CMK (cell line): ENCODE measurements around the gene GARRE1.
"Not testable (repeated sequence)": the region's sequence is repeated elsewhere in the genome, so short reads cannot be mapped to it uniquely, and the experiment has no call there.

Experiments used
- DNase-seq: peaks from one replicate; pipeline ENCODE4 v3.0.0-alpha.2; 2010; ENCODE audit warnings: low read depth

Gene GARRE1

DNA sequence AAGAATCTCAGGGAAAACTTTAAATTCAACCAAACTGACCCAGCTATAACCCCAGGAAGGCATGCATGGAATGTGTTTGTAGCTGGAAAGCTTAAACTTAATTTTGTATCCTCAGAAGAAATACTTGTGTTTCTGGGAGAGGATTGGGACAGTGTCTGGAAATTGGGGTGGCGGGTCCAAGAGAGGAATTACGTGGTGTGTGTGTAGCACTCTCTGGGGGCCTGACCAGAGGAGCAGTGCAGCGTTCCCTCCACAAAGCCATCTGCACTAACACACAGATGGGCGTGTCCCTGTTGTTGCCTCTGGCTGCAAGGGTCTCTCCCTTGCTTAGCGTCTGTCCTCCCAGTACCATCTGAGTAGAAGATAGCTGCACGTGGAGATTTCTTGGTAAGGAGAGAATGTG, 6.4 kb downstream of the GARRE1 start:
- no peak for DNase-seq

DNA sequence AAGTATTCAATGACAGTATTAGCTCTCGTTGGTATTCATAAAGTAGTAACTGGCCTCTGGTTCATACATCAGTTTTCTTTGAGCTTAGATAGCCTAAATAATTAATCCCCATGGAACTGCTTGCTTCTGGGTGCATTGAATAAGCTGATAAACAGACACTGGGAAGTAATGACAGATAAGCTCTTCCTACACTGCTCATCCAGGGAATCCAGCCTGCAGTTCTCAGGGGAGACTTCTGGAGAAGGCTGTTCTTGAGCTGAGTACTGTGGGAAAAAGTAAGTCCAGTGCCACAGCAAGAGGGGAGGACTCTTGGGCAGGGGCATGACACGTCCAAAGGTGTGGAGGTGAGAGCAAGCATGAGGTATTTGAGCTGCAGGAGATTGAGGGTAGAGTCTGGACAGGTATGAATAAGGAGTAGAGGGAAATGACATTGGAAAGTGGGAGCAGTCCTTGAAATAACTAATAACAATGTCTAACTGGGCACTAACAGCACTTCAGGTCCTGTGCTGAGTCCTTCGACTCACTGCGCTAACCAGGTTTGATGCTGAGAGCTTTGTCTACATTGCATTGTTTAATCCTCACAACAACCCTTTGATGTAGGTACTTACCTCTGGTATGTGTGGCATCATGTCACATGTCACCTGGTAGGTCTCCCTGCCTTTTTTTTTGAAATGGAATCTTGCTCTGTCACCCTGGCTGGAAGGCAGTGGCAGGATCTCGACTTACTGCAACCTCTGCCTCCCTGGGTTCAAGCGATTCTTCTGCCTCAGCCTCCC, 7.2 kb downstream of the GARRE1 start:
- no peak for DNase-seq

DNA sequence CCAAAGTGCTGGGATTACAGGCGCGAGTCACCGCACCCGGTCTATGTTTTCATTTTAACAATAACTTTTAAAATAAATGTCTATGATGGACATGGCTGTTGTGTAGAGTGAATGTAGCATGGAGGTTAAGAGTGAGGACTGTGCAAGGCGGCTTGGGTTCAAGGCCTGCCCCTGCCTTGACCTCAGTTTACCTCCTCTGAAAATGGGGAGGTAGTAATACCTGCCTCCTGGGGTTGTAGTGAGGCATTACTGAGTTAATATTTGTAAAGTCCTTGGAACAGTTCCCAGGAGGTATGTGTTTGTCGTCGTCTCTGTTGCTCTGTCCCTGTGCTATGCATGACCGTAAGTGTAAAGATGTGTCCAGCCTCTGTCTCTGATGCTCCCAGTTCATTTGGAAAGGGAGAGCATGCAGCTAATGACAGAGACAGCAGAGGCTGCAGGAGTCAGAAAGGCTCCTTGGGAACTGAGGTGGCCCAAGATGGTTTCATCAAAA, 9.4 kb downstream of the GARRE1 start:
- no peak for DNase-seq

DNA sequence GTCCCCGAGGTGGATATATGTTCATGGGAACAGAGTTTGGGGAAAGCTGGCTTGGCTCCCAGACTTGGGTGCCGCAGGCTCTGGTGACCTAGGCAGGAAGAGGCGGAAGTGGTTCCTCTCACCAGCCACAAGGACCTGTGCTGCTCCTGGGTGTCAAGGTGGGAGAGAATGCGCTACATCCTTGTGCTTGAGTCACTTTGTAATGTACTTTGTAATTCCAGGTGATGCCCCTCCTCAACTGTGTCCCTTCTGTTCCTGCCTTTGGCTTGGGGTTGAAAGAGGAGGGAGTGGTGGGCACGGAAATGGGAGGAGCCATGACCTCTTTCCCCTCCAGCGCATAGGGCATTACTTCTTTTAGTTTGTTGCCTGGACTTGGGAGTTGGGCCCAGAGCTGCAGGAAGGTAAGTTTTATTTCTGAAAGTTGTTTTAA, 10.9 kb downstream of the GARRE1 start:
- DNase-seq = no peak

DNA sequence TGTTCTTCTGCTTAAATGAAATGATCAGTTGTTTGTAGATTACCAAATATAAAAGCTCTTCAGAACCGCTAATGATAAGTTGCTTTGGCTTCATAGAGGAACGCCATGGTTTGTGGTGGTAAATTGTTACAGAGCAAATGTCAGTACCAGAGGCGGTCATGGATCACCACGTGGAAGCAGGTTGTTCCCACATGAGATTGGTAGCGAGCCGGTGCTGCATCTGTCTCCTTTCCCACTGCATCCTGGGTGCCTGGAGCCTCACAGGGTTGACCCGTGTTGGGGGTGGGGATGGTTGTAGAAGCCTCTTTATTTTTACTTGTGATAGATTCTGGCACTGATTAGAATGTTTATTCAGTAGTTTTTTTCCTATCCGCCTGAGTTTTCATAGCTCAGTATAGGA, 14.7 kb downstream of the GARRE1 start:
- no peak for DNase-seq

DNA sequence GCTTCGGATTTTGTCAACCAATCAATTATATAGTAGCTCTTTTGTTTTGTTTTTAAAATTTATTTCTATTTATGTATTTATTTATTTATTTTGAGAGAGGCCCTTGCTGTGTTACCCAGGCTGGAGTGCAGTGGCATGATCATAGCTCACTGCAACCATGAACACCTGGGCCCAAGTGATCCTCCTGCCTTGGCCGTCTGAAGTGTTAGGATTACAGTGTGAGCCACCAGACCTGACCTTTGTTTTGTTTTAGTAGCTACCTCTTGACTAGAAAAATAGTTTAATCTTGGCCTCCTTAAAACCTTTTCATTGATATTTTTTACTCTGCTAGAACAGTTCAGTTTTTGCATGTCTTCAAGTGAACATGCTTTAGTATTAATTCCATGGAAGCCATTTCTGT, 15.1 kb downstream of the GARRE1 start:
- DNase-seq = no peak

DNA sequence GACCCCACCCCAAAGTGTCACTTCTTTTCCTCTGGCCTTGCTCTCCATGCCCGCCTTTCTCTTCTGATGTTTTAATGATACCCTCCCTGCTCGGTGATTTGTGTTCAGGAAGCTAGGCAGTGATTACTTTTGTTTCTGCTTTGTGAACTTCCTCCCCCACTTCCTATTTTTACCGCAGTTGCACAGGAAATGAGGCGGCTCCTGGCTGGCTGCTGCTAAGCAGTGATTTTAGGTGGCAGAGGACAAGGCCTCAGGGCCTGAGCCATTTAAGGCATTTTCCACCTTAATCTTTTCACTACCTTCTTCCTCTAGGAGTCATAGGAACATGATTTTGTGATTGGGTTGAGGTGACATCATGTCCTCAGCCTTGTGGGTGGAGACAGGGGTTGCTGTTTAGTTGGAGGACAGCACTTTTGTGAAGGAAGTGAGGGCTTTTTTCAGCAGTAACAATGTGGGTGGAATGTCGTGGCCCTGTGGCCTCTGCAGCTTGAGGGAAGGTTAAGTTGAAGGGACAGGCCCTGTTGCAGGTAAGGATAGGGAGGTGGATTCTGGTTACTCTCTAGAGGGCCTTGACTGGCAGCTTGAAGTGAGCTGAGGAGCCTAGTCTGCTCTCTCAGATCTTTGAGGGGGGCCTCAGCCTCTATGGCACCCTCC, 15.7 kb downstream of the GARRE1 start:
- no peak for DNase-seq

DNA sequence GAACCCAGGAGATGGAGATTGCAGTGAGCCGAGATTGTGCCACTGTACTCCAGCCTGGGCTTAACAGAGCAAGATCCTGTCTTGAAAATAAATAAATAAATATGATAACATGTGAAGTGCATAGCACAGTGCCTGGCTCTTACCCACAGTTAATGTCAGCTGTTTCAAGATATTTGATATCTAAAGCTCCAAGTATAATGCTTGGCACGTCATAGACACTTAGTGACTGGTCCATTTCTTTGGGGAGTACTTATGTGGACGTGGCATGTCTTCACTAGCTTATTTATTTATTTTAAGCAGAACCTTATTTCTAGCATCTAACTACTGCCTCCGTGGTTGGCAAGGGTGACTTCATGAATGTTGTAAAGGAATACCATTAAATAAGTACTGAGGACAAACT, 18.8 kb downstream of the GARRE1 start:
- no peak for DNase-seq

DNA sequence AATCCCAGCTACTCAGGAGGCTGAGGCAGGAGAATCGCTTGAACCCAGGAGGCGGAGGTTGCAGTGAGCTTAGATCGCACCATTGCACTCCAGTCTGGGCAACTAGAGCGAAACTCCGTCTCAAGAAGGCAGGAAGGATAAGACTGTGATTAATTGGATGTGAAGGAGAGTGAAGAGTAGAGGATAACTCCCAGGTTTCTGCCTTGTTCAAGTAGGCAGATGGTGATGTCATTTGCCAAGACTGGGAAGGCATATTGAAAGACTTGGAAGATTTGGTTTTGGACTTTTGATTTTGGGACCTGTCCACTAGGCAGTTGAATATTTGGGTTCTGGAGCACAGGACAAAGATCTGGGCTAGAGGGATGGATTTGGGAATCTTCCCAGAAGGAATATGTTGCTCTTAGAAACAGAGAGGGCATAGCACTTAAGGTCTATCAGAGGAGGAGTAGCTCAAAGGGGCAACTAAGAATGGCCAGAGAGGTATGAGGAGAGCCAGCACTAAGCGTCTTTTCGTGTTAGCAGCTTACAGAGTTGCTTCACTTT, 20.0 kb downstream of the GARRE1 start:
- no peak for DNase-seq

DNA sequence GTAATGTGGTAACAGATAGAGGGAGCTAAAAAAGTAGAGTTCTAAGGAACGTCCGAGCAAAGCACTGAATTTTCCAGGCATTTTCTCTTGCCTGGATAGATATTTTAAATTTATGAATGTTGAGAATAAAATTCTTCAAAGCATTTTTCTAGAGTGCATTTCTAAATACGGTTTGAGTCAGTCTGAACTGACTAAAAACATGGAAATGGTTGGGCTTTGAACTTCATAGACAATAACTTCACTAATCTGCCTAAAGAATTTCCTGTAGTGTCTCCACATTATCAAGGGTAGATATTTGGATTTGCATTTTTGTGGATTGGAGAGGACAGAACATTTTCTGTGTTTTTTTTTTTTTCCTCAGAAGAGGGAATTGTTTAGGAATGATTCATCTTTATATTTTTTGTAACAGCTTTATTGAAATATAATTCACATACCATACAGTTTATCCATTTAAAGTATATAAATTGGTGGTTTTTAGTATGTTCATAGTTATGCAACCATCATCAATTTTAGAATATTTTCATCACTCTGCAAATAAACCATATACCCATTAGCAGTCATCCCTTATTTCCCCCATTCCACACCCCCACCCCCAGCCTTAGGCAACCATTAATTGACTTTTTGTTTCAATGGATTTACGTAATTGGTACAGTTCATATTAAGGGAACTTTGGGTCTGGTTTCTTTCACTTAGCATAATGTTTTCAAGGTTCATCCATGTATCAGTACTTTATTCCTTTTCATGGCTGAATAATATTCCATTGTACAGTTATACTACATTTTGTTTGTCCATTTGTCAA, 20.7 kb downstream of the GARRE1 start:
- DNase-seq = no peak

DNA sequence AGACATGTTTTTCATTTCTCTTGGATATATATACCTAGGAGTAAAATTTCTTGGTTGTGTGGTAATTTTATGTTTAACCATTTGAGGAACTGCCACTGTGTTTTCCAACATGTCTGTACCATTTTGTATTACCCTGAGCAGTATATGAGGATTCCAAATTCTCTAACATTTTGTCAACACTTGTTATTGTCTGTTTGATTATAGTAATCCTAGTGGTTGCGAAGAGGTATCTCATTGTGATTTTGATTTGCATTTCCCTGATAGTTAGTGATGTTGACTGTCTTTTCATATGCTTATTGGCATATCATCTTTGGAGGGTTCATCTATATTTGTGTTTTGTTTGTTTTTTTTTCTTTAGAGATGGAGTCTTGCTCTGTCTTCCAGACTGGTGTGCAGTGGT, 21.4 kb downstream of the GARRE1 start:
- no peak for DNase-seq

DNA sequence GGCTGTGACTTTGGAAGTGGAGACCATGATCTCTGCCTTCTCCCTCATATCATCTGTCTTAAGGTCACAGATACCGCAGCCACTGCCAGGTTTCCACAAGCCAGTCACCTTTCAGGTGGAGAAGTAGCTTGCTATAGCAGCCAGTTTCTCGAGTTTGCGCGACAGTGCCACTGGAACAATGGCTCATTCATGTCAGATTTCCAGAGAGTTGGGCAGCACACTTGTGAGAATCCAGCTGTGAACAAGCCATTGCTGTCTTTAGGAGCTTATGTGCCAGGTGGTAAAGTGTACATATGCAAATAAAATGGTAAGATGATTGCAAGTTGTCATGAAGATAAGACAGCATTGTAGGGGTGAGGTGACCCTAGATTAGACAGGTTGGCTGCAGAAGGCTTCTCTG, 22.3 kb downstream of the GARRE1 start:
- no peak for DNase-seq

DNA sequence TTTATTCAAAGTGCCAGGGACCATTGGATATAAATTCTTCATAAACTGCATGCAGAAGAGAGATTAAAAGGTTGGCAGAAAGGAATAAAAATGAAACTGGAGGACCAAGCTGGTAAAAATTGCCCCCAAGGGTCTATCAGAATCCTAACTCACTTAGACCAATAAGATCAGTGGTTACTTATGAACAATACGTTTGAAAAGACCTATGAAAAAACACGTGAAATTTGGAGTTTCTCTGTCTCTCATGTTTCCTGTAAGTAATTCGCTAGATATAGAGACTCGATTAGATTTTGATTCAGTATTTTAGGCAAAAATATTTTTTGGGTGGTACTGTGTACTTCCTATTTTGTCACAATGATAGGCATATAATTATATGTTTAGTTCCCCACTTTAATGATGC, 22.9 kb downstream of the GARRE1 start:
- DNase-seq = no peak

DNA sequence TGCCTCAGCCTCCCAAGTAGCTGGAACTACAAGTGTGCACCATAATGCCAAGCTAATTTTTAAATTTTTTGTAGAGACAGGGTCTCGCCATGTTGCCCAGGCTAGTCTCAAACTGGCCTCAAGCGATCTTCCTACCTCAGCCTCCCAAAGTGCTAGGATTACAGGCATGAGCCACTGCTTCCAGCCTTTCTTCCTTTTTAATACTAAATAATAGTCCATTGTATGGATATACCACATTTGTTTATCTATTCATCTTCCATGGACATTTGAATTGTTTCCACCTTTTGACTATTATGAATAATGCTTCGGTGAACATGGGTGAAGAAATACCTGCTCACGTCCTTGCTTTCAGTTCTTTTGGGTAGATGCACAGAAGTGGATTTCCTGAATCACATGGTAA, 24.4 kb downstream of the GARRE1 start:
- DNase-seq = no peak

DNA sequence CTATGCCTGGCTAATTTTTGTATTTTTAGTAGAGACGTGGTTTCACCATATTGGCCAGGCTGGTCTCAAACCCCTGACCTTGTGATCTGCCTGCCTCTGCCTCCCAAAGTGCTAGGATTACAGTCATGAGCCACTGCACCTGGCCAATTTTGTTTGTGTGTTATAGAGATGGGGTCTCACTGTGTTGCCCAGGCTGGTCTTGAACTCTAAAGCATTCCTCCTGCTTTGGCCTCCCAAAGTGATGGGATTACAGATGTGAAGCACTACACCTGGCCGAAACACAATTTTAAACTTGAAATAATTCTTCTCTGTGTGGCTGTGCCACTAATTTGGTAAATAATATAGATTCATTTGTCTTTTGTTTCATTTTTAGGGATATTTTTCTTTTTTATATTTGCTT, 27.1 kb downstream of the GARRE1 start:
- DNase-seq = not testable (repeated sequence)

DNA sequence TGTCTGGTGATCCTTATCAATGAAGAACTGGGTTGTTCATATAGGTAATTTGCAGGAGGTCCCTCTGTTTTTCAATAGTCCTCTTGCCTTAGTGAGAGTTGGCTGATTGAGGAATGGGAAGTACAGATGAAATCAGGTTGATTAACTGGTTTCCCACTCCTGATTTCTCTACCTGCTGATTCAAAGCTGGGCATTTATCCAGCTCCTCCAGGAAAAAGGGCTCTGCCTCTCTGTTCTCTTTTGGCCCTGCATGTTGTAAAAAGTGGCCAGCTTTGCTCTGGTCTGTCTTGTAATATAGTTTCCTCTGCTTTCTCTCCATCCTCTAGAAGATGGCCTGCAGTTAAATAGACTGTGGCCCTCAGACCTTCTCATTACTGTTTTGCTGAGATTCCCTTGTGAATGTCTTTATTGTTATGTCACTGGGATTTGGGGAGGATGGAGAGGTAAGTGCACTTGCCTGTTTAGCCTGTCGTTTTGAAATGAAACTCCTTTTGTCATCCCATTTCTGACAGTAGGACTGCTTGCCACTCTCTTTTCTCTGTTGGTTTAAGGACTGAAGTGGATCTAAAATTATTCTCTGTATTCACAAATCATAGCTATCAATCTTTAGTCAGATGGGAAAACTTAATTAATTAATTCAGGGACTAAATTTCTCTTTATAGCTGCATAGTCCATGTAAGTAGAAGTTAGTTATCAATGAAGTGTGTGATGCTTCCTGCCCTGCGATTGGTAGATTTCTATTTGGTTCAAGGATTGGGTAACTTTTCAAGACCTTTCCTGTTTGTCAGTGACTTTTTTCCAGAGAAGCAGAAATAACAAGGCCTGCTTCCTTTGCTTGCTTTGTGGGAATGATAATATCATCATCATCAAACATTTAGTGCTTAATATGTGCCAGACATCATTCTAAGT, 28.5 kb downstream of the GARRE1 start:
- DNase-seq = no peak

DNA sequence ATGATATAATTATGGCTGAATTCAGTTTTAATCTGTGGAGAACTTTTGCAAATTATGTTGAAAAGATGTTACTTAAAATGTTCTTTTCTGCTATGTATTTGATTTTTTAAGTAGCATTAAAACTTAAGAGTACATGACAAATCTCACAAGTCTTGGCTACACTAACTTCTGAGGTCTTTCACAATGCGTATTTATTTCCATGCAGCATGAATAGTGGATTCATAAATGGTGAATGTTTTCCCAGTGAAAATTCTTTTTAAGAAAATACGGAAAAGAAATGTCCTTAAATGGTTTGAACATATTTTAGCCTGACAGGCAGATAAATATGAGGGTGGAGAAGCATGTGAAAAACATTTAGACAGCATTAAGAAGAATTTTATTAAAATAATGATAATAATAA, 30.2 kb downstream of the GARRE1 start:
- DNase-seq = no peak

DNA sequence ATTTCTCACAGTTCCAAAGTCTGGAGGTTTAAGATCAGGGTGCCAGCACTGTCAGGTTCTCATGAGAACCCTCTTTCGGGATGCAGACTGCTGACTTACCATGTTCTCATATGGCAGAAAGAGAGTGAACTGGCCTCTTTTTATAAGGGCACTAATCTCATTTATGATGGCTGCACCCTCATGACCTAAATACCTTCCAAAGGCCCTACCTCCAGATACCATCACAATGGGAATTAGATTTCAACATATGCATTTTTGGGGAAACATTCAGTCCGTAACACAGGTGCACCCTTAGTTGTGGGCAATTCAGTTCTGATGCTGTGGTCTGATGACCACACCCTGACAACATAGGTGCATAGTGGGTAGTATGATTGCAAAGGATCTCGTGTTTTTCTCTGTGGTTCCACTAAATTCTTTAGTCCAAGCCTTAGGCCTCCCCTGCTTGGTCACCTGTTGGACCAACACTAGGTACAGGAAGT, 33.3 kb downstream of the GARRE1 start:
- DNase-seq = no peak

DNA sequence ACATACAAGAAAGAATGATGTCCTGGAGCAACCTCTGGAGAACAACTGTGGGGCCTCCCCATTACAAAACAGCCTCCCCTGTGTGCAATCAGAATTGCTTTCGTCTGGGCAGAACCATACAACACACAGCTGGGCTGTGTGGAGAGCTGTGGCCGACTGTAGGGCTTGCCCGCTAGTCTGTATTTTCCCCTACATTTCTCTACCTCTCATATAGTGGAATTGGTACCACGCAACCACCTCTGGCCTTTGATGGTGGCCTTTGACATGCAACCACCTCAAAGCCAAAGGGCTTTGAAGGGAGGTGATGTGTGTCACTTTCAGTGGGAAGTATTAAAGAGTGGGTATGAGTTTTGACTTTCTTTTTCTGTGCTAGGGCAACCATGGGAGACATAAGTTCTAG, 34.0 kb downstream of the GARRE1 start:
- no peak for DNase-seq

DNA sequence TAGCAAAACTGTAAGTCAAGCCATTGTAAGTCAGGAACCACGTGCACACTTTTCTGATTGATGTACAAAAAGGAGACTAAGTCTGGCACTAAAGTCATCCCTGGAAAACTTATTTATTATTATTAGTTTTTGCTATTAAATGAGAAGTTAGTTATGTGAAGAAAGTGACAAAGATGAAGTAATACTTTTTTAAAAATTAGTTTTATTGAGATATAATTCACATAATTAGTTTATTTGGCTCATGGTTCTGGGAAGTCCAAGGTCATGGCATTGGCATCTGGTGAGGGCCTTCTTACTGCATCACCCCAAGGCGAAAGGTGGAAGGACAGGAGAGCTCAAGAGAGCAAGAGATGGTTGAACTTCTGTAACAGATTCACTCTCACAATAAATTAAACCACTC, 36.9 kb downstream of the GARRE1 start:
- DNase-seq = no peak

DNA sequence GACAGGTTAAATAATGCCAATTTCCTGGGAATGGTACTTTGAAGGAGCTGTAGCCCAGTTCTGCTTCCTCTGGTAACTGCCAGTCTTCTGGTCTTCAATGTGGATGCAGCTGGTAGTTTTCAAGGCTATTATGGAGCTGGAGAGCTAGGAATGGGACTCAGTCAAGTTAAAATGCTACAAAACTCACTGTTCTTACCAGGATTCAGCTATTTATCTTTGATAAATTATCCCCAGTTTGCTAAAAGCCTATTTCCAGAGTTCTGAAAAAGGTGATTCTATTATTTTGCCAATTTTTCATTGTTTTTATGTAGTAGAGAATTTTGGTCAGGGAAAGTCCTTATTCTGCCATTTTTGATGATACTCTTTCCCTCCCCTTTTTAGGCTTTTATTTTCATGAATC, 40.7 kb downstream of the GARRE1 start:
- no peak for DNase-seq
